Neural progenitor cell (in vitro differentiated cells): Measurements from ENCODE around the gene RASL11B. TPM values are rescaled to one million over a fixed set of nuclear protein-coding genes. Genes with fewer than 3 reads are reported as not detected.
A peak's percentile ranks its signal among the peaks of the same experiment; 100 is the strongest.

Experiments used
- DNase-seq: peaks from one replicate; pipeline ENCODE4 v3.0.0-alpha.2; 2016; ENCODE audit warnings: low spot score
- H2AFZ ChIP-seq: fragments of 200-600 bp; sonication (generic); replicated peaks from 2 replicates; pipeline ENCODE4 v1.6.1; 2016; ENCODE audit warnings: antibody characterized with exemption
- H3F3A ChIP-seq: fragments of 200-600 bp; sonication (generic); 2 replicates; pipeline ENCODE4 v1.6.1; 2016; ENCODE audit warnings: antibody characterized with exemption, low read depth
- H3K27ac ChIP-seq: fragments of 200-600 bp; sonication (generic); 2 replicates; pipeline ENCODE4 v1.5.1; 2016; ENCODE audit warnings: mild to moderate bottlenecking
- H3K27me3 ChIP-seq: fragments of 200-600 bp; sonication (generic); 2 replicates; pipeline ENCODE4 v1.6.1; 2016; ENCODE audit warnings: mild to moderate bottlenecking, moderate library complexity
- H3K36me3 ChIP-seq: fragments of 200-600 bp; sonication (generic); 2 replicates; pipeline ENCODE4 v1.5.1; 2016
- H3K4me1 ChIP-seq: fragments of 200-600 bp; sonication (generic); 2 replicates; pipeline ENCODE4 v1.6.1; 2016; ENCODE audit warnings: mixed run types
- H3K4me2 ChIP-seq: fragments of 200-600 bp; sonication (generic); 2 replicates; pipeline ENCODE4 v1.6.1; 2016
- H3K4me3 ChIP-seq: fragments of 200-600 bp; sonication (generic); 2 replicates; pipeline ENCODE4 v1.5.1; 2016
- H3K79me2 ChIP-seq: fragments of 200-600 bp; sonication (generic); 2 replicates; pipeline ENCODE4 v1.6.1; 2016; ENCODE audit warnings: low read depth
- H3K9ac ChIP-seq: fragments of 200-600 bp; sonication (generic); 2 replicates; pipeline ENCODE4 v1.6.1; 2016
- H3K9me3 ChIP-seq: fragments of 200-600 bp; sonication (generic); 2 replicates; pipeline ENCODE4 v1.5.1; 2016; ENCODE audit warnings: low read depth
- H4K20me1 ChIP-seq: fragments of 200-600 bp; sonication (generic); 2 replicates; pipeline ENCODE4 v1.6.1; 2016; ENCODE audit warnings: low read depth
- H3K27ac Mint-ChIP-seq: 3 replicates; pipeline ENCODE4 v1.8.0; 2021; ENCODE audit warnings: mixed read lengths
- H3K27me3 Mint-ChIP-seq: 2 replicates; pipeline ENCODE4 v1.8.0; 2022; ENCODE audit warnings: low read depth, mild to moderate bottlenecking, inconsistent platforms, moderate library complexity, mixed read lengths; ENCODE audit not compliant: insufficient read depth
- H3K36me3 Mint-ChIP-seq: 3 replicates; pipeline ENCODE4 v1.8.0; 2021; ENCODE audit warnings: mixed read lengths
- H3K4me1 Mint-ChIP-seq: 3 replicates; pipeline ENCODE4 v1.8.0; 2021; ENCODE audit warnings: mixed read lengths
- H3K4me3 Mint-ChIP-seq: 3 replicates; pipeline ENCODE4 v1.8.0; 2021; ENCODE audit warnings: mild to moderate bottlenecking, moderate library complexity, mixed read lengths
- H3K9me3 Mint-ChIP-seq: 3 replicates; pipeline ENCODE4 v1.8.0; 2020; ENCODE audit warnings: mixed read lengths
- CTCF ChIP-seq: fragments of 200-600 bp; sonication (generic); IDR thresholded peaks from 2 replicates; pipeline ENCODE4 v1.5.1; 2017; ENCODE audit warnings: antibody characterized with exemption, mild to moderate bottlenecking
- EZH2 ChIP-seq: fragments of 200-600 bp; sonication (generic); IDR thresholded peaks from 2 replicates; pipeline ENCODE4 v1.6.1; 2017; ENCODE audit warnings: antibody characterized with exemption, mild to moderate bottlenecking, moderate library complexity
- EZH2phosphoT487 ChIP-seq: fragments of 200-600 bp; sonication (generic); IDR thresholded peaks from 2 replicates; pipeline ENCODE4 v1.6.1; 2017; ENCODE audit warnings: antibody characterized with exemption
- total RNA-seq: library from RNA; depleted of rRNA; stranded (reverse); fragments of >200 nt; gene quantifications from 2 replicates; pipeline ENCODE4 v1.2.3, GENCODE V29; 2015; ENCODE audit warnings: low replicate concordance

The RASL11B gene
- total RNA-seq, 1 donor from 2014 or later, result 10.1 TPM

GRCh38 chr4:52889354-52889753, 27.2 kb downstream of the RASL11B start:
- Histone ChIP-seq H3K79me2 (no peaks in the 10 kb centered on the region), H3K9me3 (no peaks in the 10 kb centered on the region), H3K4me3 (no peak overlapping the region), H3K4me1 (peaks cover 14% of the 10 kb centered on the region), H4K20me1 (no peaks in the 10 kb centered on the region), H3K27me3 (no peaks in the 10 kb centered on the region), H2AFZ (no peak overlapping the region), H3K36me3 (no peaks in the 10 kb centered on the region), H3F3A (peaks cover 8% of the 10 kb centered on the region), H3K9ac (no peak overlapping the region), H3K27ac (no peak overlapping the region), H3K4me2 (no peak overlapping the region)
- no peak overlapping the region for H3K4me3 Mint-ChIP-seq
- no peaks in the 10 kb centered on the region for H3K9me3 Mint-ChIP-seq
- no peak overlapping the region for H3K27ac Mint-ChIP-seq
- no peak for DNase-seq
- no peaks in the 10 kb centered on the region for H3K36me3 Mint-ChIP-seq
- H3K27me3 Mint-ChIP-seq, result no peaks in the 10 kb centered on the region
- TF ChIP-seq EZH2phosphoT487, result no peak
- H3K4me1 Mint-ChIP-seq, result peaks cover 38% of the 10 kb centered on the region

GRCh38 chr4:52889778-52890520, 27.8 kb downstream of the RASL11B start:
- H3K27me3 ChIP-seq, result no peaks in the 10 kb centered on the region
- Mint-ChIP-seq H3K4me1 (peaks cover 34% of the 10 kb centered on the region), H3K27ac (no peak overlapping the region), H3K36me3 (no peaks in the 10 kb centered on the region), H3K9me3 (no peaks in the 10 kb centered on the region), H3K4me3 (no peak overlapping the region), H3K27me3 (no peaks in the 10 kb centered on the region)
- no peak overlapping the region for H3K4me3 ChIP-seq
- no peak overlapping the region for H3K27ac ChIP-seq
- no peak overlapping the region for H3K9ac ChIP-seq
- no peak overlapping the region for H3K4me2 ChIP-seq
- H2AFZ ChIP-seq, result no peak overlapping the region
- H3K79me2 ChIP-seq, result no peaks in the 10 kb centered on the region
- peaks cover 14% of the 10 kb centered on the region for H3K4me1 ChIP-seq
- TF ChIP-seq EZH2, result no peak
- no peak for TF ChIP-seq CTCF
- TF ChIP-seq EZH2phosphoT487, result no peak
- H3F3A ChIP-seq, result peaks cover 8% of the 10 kb centered on the region
- no peaks in the 10 kb centered on the region for H3K9me3 ChIP-seq
- no peaks in the 10 kb centered on the region for H3K36me3 ChIP-seq
- no peak for DNase-seq
- H4K20me1 ChIP-seq, result no peaks in the 10 kb centered on the region

- H2AFZ ChIP-seq, result no peak overlapping the region
- peaks cover 29% of the 10 kb centered on the region for H3K4me1 Mint-ChIP-seq
- H3K4me1 ChIP-seq, result peaks cover 14% of the 10 kb centered on the region
- H3K27me3 ChIP-seq, result no peaks in the 10 kb centered on the region
- no peak for TF ChIP-seq EZH2phosphoT487
- TF ChIP-seq EZH2, result no peak
- TF ChIP-seq CTCF, result no peak
- H3K27me3 Mint-ChIP-seq, result no peaks in the 10 kb centered on the region
- no peak overlapping the region for H3K27ac ChIP-seq
- H3K4me3 ChIP-seq, result no peak overlapping the region
- no peaks in the 10 kb centered on the region for H3K9me3 Mint-ChIP-seq
- no peaks in the 10 kb centered on the region for H4K20me1 ChIP-seq
- H3K9me3 ChIP-seq, result no peaks in the 10 kb centered on the region
- no peaks in the 10 kb centered on the region for H3K79me2 ChIP-seq
- H3K4me2 ChIP-seq, result no peak overlapping the region
- peaks cover 8% of the 10 kb centered on the region for H3F3A ChIP-seq
- no peak overlapping the region for H3K4me3 Mint-ChIP-seq
- no peak overlapping the region for H3K27ac Mint-ChIP-seq
- DNase-seq, result no peak
- H3K36me3 Mint-ChIP-seq, result no peaks in the 10 kb centered on the region
- H3K9ac ChIP-seq, result no peak overlapping the region
- H3K36me3 ChIP-seq, result no peaks in the 10 kb centered on the region
These were observed 28.3 kb downstream of the RASL11B start for GRCh38 chr4:52890521-52890791.

- DNase-seq, result no peak
- peaks cover 8% of the 10 kb centered on the region for H3F3A ChIP-seq
- Mint-ChIP-seq H3K36me3 (no peaks in the 10 kb centered on the region), H3K4me3 (no peak overlapping the region), H3K4me1 (peaks cover 25% of the 10 kb centered on the region), H3K27me3 (no peaks in the 10 kb centered on the region), H3K27ac (no peak overlapping the region), H3K9me3 (peaks cover 5% of the 10 kb centered on the region)
- H3K9ac ChIP-seq, result no peak overlapping the region
- H3K79me2 ChIP-seq, result no peaks in the 10 kb centered on the region
- H2AFZ ChIP-seq, result no peak overlapping the region
- no peaks in the 10 kb centered on the region for H3K27me3 ChIP-seq
- no peaks in the 10 kb centered on the region for H3K9me3 ChIP-seq
- H4K20me1 ChIP-seq, result no peaks in the 10 kb centered on the region
- no peak overlapping the region for H3K27ac ChIP-seq
- H3K4me1 ChIP-seq, result peaks cover 14% of the 10 kb centered on the region
- TF ChIP-seq CTCF, result no peak
- TF ChIP-seq EZH2phosphoT487, result no peak
- no peak for TF ChIP-seq EZH2
- no peaks in the 10 kb centered on the region for H3K36me3 ChIP-seq
- H3K4me2 ChIP-seq, result peak overlapping the region; percentile 5
- no peak overlapping the region for H3K4me3 ChIP-seq
These were observed 29.6 kb downstream of the RASL11B start for GRCh38 chr4:52891743-52892142.
